ENCODE data around the gene ALK.

Gene ALK

DNA sequence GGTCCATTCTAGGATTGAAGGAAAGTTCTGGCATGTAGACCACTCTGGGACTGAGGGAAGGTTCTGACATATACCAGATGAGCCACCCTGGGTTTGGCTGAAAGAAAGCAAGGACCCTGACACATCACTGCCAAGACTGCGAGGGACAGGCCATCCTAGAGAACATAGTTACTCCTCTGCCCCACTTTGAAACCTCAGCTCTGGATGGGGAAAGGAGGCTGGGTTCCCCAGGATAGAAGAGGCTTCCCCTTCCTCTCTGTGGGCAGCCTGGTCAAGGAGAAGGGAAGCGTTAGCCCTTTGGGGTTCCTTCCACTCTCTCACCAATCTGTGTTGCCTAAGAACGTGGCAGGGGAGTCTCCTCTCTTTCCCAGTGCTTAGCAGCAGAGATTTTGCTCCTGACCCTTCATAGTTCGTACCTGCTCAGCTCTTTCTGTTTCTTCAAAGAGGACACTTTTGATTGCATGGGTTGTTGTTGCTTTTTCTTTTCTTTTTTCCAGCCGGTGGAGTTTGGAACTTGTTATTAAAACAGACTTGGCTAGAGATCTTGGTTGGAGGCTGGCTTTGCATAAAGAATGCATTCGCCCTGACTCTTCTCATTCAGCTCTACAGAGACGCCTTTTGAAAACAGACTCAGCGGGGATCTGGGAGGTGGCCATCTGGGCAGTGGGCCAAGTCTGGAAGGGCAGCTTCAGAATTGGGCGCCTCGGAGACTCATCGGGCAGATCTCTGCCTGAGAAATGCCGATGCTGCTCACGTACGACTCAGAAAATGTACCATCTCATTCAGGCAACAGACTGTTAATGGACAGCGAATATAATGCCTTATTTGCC lies 640.1 kb downstream of the ALK start:
- H3K27ac ChIP-seq (ENCODE audit: low read length), result no peak overlapping the region
- no peaks in the 10 kb centered on the region for H3K79me2 ChIP-seq (ENCODE audit: low read length)
- no peak overlapping the region for H3K4me2 ChIP-seq (ENCODE audit: low read length)
- H3K9ac ChIP-seq (ENCODE audit: low read length), result no peak overlapping the region
- no peaks in the 10 kb centered on the region for H3K9me3 ChIP-seq (ENCODE audit: insufficient read depth, low read length)
- TF ChIP-seq, protein P1, sequence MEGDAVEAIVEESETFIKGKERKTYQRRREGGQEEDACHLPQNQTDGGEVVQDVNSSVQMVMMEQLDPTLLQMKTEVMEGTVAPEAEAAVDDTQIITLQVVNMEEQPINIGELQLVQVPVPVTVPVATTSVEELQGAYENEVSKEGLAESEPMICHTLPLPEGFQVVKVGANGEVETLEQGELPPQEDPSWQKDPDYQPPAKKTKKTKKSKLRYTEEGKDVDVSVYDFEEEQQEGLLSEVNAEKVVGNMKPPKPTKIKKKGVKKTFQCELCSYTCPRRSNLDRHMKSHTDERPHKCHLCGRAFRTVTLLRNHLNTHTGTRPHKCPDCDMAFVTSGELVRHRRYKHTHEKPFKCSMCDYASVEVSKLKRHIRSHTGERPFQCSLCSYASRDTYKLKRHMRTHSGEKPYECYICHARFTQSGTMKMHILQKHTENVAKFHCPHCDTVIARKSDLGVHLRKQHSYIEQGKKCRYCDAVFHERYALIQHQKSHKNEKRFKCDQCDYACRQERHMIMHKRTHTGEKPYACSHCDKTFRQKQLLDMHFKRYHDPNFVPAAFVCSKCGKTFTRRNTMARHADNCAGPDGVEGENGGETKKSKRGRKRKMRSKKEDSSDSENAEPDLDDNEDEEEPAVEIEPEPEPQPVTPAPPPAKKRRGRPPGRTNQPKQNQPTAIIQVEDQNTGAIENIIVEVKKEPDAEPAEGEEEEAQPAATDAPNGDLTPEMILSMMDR (IDR thresholded peaks at IDR 0.05; ENCODE audit: low read depth, low read length), result no peak
- no peak for TF ChIP-seq EZH2phosphoT487 (IDR thresholded peaks at IDR 0.05; ENCODE audit: low read depth)
- H3K4me3 ChIP-seq (ENCODE audit: low read length), result no peak overlapping the region
- H3K36me3 ChIP-seq (replicated peaks; ENCODE audit: low read depth, low read length), result no peaks in the 10 kb centered on the region
- H2AFZ ChIP-seq (ENCODE audit: low read depth, low read length), result no peak overlapping the region
- no peaks in the 10 kb centered on the region for H3K4me1 ChIP-seq (ENCODE audit: low read length)
- H3K27me3 ChIP-seq (ENCODE audit: low read depth, low read length), result peaks cover 24% of the 10 kb centered on the region
- no peaks in the 10 kb centered on the region for H4K20me1 ChIP-seq (ENCODE audit: insufficient read depth, low read length)

DNA sequence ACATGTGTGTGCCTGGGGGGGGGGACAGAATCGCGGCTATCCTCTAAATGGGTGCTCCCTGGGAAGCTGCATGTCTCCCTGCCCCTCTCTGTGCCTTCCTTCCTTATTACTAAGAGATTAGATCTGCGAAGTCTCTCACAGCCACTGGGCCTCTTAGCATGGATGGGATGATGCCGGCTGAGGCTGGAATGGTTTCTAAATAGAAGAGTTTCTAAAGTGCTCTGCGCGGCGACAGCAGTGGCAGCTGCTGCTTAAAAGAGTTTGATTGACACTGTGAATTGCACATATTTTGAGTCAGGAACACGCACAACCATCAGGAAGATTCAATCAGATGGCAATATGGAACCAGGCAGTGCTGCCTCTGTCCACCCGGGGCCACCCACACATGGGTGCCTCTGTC lies 642.4 kb downstream of the ALK start:
- Histone ChIP-seq H3K27me3 (ENCODE audit: low read depth, low read length) (peaks cover 31% of the 10 kb centered on the region), H2AFZ (ENCODE audit: low read depth, low read length) (no peak overlapping the region), H3K4me2 (ENCODE audit: low read length) (no peak overlapping the region), H3K4me1 (ENCODE audit: low read length) (no peaks in the 10 kb centered on the region), H3K9me3 (ENCODE audit: insufficient read depth, low read length) (no peaks in the 10 kb centered on the region), H3K4me3 (ENCODE audit: low read length) (no peak overlapping the region), H3K36me3 (replicated peaks; ENCODE audit: low read depth, low read length) (no peaks in the 10 kb centered on the region), H4K20me1 (ENCODE audit: insufficient read depth, low read length) (no peaks in the 10 kb centered on the region), H3K9ac (ENCODE audit: low read length) (no peak overlapping the region), H3K79me2 (ENCODE audit: low read length) (no peaks in the 10 kb centered on the region), H3K27ac (ENCODE audit: low read length) (no peak overlapping the region)
- TF ChIP-seq EZH2phosphoT487 (IDR thresholded peaks at IDR 0.05; ENCODE audit: low read depth), result no peak
- TF ChIP-seq, protein P1 (IDR thresholded peaks at IDR 0.05; ENCODE audit: low read depth, low read length), result no peak

DNA sequence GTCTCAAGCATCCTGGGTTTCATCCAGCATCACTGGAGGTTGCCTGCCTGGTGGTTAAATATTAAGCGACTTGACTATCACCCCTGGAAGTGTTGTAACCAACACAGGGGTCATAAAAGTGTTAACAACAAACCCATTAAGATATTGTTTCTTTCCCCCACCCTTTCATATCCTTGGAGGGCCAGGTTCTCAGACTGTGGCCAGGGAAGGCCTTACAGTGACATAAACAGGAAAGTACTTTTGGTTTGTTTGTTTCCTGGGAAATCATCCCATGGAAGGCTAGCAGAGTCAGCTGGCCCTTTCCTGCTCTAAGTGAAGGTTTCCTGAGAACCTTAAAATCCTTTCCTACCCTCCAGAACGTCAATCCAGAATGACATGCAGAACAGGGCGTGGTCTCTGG lies 645.2 kb downstream of the ALK start:
- no peak overlapping the region for H3K4me3 ChIP-seq (ENCODE audit: low read length)
- no peaks in the 10 kb centered on the region for H4K20me1 ChIP-seq (ENCODE audit: insufficient read depth, low read length)
- no peak overlapping the region for H3K4me2 ChIP-seq (ENCODE audit: low read length)
- no peaks in the 10 kb centered on the region for H3K9me3 ChIP-seq (ENCODE audit: insufficient read depth, low read length)
- H2AFZ ChIP-seq (ENCODE audit: low read depth, low read length), result no peak overlapping the region
- H3K36me3 ChIP-seq (replicated peaks; ENCODE audit: low read depth, low read length), result no peaks in the 10 kb centered on the region
- no peak overlapping the region for H3K9ac ChIP-seq (ENCODE audit: low read length)
- no peaks in the 10 kb centered on the region for H3K4me1 ChIP-seq (ENCODE audit: low read length)
- TF ChIP-seq, protein P1 (IDR thresholded peaks at IDR 0.05; ENCODE audit: low read depth, low read length), result no peak
- TF ChIP-seq EZH2phosphoT487 (IDR thresholded peaks at IDR 0.05; ENCODE audit: low read depth), result no peak
- H3K27ac ChIP-seq (ENCODE audit: low read length), result no peak overlapping the region
- no peaks in the 10 kb centered on the region for H3K79me2 ChIP-seq (ENCODE audit: low read length)
- peaks cover 31% of the 10 kb centered on the region for H3K27me3 ChIP-seq (ENCODE audit: low read depth, low read length)

DNA sequence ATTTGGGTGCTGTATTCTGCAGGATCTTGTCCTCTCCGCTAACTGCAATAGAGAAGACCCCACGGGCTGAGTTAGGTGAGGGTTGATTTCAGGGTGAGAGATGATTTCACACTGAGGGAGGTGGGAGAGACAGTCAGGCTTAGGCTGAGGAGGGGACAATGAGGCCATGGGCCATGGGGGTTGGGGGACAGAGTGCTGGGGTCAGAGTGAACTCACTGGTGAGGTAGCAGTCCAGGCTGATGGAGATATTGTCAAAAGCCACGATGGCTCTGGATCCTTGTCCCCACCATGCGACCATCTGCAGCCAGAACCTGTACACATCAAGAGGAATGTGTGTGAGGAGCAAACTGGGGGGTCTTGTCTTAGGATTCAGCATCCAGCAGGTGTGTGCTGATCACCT lies 646.2 kb downstream of the ALK start:
- Histone ChIP-seq H3K36me3 (replicated peaks; ENCODE audit: low read depth, low read length) (no peaks in the 10 kb centered on the region), H3K27ac (ENCODE audit: low read length) (no peak overlapping the region)

More for the DNA sequence above, 646.2 kb downstream of the ALK start:
- no peaks in the 10 kb centered on the region for H3K9me3 ChIP-seq (ENCODE audit: insufficient read depth, low read length)
- no peak overlapping the region for H3K4me2 ChIP-seq (ENCODE audit: low read length)
- no peak for TF ChIP-seq EZH2phosphoT487 (IDR thresholded peaks at IDR 0.05; ENCODE audit: low read depth)
- TF ChIP-seq, protein P1 (IDR thresholded peaks at IDR 0.05; ENCODE audit: low read depth, low read length), result no peak
- no peaks in the 10 kb centered on the region for H4K20me1 ChIP-seq (ENCODE audit: insufficient read depth, low read length)
- H3K4me3 ChIP-seq (ENCODE audit: low read length), result no peak overlapping the region
- no peaks in the 10 kb centered on the region for H3K4me1 ChIP-seq (ENCODE audit: low read length)
- no peak overlapping the region for H3K9ac ChIP-seq (ENCODE audit: low read length)
- no peak overlapping the region for H2AFZ ChIP-seq (ENCODE audit: low read depth, low read length)
- H3K79me2 ChIP-seq (ENCODE audit: low read length), result no peaks in the 10 kb centered on the region
- peaks cover 35% of the 10 kb centered on the region for H3K27me3 ChIP-seq (ENCODE audit: low read depth, low read length)
